Effector memory CD4-positive, alpha-beta T cell (primary cell): ENCODE results near the gene GNA12.

Experiments used
- DNase-seq, 3 donors: peaks; one replicate each; pipeline ENCODE4 v3.0.0-alpha.2; 2020
- H3K27ac ChIP-seq: 2 replicates; pipeline ENCODE4 v1.7.0; 2013; ENCODE audit warnings: mild to moderate bottlenecking, low read length, moderate library complexity; ENCODE audit not compliant: insufficient read depth, poor library complexity, severe bottlenecking
- H3K27me3 ChIP-seq: replicated peaks from 2 replicates; pipeline ENCODE4 v1.7.0; 2013; ENCODE audit warnings: mild to moderate bottlenecking, low read length; ENCODE audit not compliant: insufficient read depth, control insufficient read depth, poor library complexity, severe bottlenecking
- H3K36me3 ChIP-seq: 2 replicates; pipeline ENCODE4 v1.7.0; 2013; ENCODE audit warnings: mild to moderate bottlenecking, low read length, moderate library complexity; ENCODE audit not compliant: control insufficient read depth, insufficient read depth
- H3K4me1 ChIP-seq: 2 replicates; pipeline ENCODE4 v1.7.0; 2013; ENCODE audit warnings: low read length, mild to moderate bottlenecking; ENCODE audit not compliant: control insufficient read depth, insufficient read depth, poor library complexity, severe bottlenecking
- H3K4me3 ChIP-seq: 2 replicates; pipeline ENCODE4 v1.7.0; 2013; ENCODE audit warnings: low read length, low read depth, mild to moderate bottlenecking; ENCODE audit not compliant: insufficient read depth, poor library complexity, severe bottlenecking
- H3K9me3 ChIP-seq: 2 replicates; pipeline ENCODE4 v1.7.0; 2013; ENCODE audit warnings: mild to moderate bottlenecking, low read length, moderate library complexity; ENCODE audit not compliant: control insufficient read depth

Gene GNA12

GRCh38 chr7:2819161-2819953 is 24.8 kb downstream of the GNA12 start:
- Histone ChIP-seq H3K36me3 (no peaks in the 10 kb centered on the region), H3K27me3 (no peaks in the 10 kb centered on the region), H3K9me3 (no peaks in the 10 kb centered on the region), H3K4me1 (no peaks in the 10 kb centered on the region), H3K27ac (no peak overlapping the region), H3K4me3 (no peak overlapping the region)
- no peak for DNase-seq

GRCh38 chr7:2818653-2819052 is 25.5 kb downstream of the GNA12 start:
- Histone ChIP-seq H3K36me3 (no peaks in the 10 kb centered on the region), H3K9me3 (no peaks in the 10 kb centered on the region), H3K27me3 (no peaks in the 10 kb centered on the region), H3K4me3 (no peak overlapping the region), H3K4me1 (no peaks in the 10 kb centered on the region), H3K27ac (no peak overlapping the region)
- no peak for DNase-seq

GRCh38 chr7:2818121-2818520 is 26.0 kb downstream of the GNA12 start:
- Histone ChIP-seq H3K36me3 (no peaks in the 10 kb centered on the region), H3K27me3 (no peaks in the 10 kb centered on the region), H3K9me3 (no peaks in the 10 kb centered on the region), H3K4me1 (no peaks in the 10 kb centered on the region), H3K4me3 (no peak overlapping the region), H3K27ac (no peak overlapping the region)
- no peak for DNase-seq

GRCh38 chr7:2817456-2817855 is 26.7 kb downstream of the GNA12 start:
- DNase-seq, result no peak
- Histone ChIP-seq H3K36me3 (no peaks in the 10 kb centered on the region), H3K4me1 (no peaks in the 10 kb centered on the region), H3K27ac (no peak overlapping the region), H3K27me3 (no peaks in the 10 kb centered on the region), H3K4me3 (no peak overlapping the region), H3K9me3 (no peaks in the 10 kb centered on the region)

- DNase-seq, result no peak
- H3K4me1 ChIP-seq, result no peaks in the 10 kb centered on the region
- H3K9me3 ChIP-seq, result no peaks in the 10 kb centered on the region
- H3K36me3 ChIP-seq, result no peaks in the 10 kb centered on the region
- H3K27ac ChIP-seq, result no peak overlapping the region
- no peak overlapping the region for H3K4me3 ChIP-seq
- H3K27me3 ChIP-seq, result no peaks in the 10 kb centered on the region
These were observed 28.2 kb downstream of the GNA12 start for GRCh38 chr7:2815875-2816245.

- no peaks in the 10 kb centered on the region for H3K36me3 ChIP-seq
- no peak for DNase-seq
- H3K4me1 ChIP-seq, result no peaks in the 10 kb centered on the region
- H3K4me3 ChIP-seq, result no peak overlapping the region
- no peak overlapping the region for H3K27ac ChIP-seq
- no peaks in the 10 kb centered on the region for H3K27me3 ChIP-seq
- H3K9me3 ChIP-seq, result no peaks in the 10 kb centered on the region
These were observed 28.9 kb downstream of the GNA12 start for GRCh38 chr7:2814946-2815874.

DNA sequence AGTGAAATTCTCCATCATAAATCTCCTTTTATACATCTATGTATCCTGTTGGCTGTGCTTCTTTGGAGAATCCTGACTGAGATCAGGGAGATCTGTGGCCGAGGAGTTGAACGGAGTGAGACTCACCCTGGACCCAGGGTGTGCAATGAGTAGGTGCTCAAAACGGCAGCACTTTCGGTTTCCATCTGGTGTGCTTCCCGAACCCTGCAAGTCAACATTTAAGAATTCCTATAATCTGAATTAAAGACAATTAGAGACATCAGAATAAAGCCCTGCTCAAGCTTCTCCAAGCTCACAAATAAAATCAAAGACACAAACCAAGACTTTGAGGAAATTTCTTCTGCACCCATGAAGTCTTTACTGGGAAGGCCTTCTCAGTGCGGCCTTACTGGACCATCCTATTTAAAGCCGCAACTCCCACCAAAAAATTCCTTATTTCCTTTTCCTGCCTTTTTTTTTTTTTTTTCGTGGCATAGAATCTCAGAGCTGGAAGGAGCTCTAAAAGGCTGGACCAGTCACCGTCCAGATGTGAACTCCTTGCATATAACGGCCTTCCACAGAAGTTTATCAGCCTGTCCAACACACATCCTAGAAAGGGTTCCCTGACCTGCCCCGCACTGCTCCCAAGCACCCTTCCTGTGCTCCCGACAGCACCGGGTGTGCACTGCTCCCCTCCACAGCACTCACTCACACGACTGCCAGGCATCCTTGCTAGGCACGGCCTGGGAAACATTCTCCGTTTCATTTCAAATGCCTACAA is 29.7 kb downstream of the GNA12 start:
- no peaks in the 10 kb centered on the region for H3K36me3 ChIP-seq
- no peaks in the 10 kb centered on the region for H3K27me3 ChIP-seq
- H3K4me3 ChIP-seq, result no peak overlapping the region
- H3K9me3 ChIP-seq, result no peaks in the 10 kb centered on the region
- no peak for DNase-seq
- H3K27ac ChIP-seq, result no peak overlapping the region
- no peaks in the 10 kb centered on the region for H3K4me1 ChIP-seq

DNA sequence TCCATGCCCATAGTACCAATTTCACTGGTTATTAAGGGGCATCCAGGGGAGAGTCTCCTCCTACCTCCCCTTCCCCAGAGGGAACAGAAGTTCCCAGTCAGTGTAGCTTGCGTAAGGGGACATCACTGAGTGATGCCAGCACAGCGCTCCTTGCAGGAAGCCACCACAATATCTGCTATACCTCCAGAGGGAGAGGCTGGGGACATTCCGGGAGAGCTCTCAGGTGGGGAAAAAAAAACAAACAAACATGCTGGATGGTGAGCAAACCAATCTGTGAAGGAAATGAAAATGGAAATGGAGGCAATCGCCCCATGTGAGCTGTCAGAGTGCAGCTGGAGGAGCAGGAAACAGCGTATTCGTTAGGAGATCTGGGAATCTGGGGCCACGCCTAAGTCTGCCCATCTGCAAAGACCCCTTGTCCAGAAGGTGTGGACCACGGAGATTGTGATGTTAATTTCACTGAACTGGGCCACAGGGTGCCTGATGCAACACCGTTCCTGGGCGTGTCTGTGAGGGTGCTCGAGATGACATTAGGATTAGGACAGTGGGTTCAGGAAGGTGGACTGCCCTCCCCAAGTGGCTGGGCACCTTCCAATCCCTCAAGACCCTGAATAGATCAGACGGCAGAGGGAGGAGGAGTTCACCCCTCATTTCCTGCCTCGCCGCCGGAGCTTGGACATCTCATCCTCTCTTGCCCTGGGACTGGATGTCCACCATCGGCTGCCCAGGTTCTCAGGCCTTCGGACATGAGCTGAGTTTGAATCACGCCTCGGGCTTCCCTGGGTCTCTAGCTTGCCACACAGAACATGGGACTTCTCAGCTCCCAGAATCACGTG is 30.5 kb downstream of the GNA12 start:
- Histone ChIP-seq H3K27ac (no peak overlapping the region), H3K36me3 (no peaks in the 10 kb centered on the region), H3K9me3 (no peaks in the 10 kb centered on the region), H3K4me3 (no peak overlapping the region), H3K27me3 (no peaks in the 10 kb centered on the region), H3K4me1 (no peaks in the 10 kb centered on the region)
- no peak for DNase-seq

DNA sequence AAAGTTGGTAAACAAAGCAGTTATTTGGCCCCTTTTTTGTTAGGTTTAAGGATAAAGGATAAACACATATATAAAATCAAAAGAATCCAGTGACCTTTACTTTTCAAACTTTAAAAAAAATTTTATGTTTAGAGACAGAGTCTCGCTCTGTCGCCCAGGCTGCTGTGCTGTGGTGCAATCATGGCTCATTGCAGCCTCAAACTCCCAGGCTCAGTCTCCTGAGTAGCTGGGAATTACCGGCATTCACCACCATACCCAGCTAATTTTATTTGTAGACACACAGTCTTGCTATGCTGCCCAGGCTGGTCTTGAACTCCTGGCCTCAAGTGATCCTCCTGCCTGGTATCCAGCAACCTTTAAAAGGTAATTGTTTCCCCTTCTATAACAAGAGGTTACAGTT is 31.3 kb downstream of the GNA12 start:
- H3K4me3 ChIP-seq, result no peak overlapping the region
- H3K4me1 ChIP-seq, result no peaks in the 10 kb centered on the region
- H3K27me3 ChIP-seq, result no peaks in the 10 kb centered on the region
- H3K36me3 ChIP-seq, result no peaks in the 10 kb centered on the region
- H3K27ac ChIP-seq, result no peak overlapping the region
- H3K9me3 ChIP-seq, result no peaks in the 10 kb centered on the region
- no peak for DNase-seq
